SK-N-MC (cell line): ENCODE results near the gene DAPK1.

ENCODE experiments used
- EZH2 ChIP-seq: fragments of 200-600 bp; sonication (generic); IDR thresholded peaks from one replicate; pipeline ENCODE4 v1.6.1; 2017; ENCODE audit warnings: antibody characterized with exemption
- POLR2AphosphoS5 ChIP-seq: IDR thresholded peaks from 2 replicates; pipeline ENCODE4 v1.6.1; 2012; ENCODE audit warnings: mild to moderate bottlenecking, low read depth, low read length, borderline replicate concordance

DNA sequence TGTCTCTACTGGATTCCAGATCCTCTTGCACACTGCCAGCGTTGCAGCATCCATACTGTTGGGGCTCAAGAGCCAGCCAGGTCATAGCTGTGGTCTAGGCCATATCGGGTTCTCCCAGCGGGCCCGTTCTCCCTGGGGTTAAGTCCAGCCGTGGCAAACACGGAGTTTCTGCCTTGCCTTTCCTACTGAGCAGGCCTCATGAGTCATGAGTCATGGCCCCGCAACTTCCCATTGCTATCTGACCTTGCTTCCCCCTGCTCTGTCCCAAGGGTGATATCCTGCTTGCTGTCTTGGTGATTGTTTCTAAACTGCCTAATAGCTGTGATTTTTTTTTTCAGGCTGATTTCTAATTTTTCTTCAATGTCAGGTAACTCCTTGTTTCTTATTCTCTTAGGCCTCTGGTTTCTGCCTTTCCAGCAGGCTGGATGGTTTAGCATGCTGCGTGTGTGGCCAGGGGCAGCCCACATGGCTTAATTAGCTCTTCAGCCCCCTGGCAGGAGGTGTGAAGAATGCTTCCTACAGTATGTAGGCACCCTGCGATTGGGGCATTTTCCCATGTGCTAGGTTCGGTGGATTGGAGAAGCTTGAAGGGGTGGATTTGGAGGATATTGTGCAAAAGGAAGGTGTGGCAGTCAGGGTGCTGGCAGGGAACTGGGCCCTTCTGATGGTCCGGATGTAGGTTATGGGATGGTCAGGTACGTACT is 18.7 kb downstream of the DAPK1 start:
- TF ChIP-seq EZH2 (no peak), POLR2AphosphoS5 (no peak; the same call in 1 of the 2 replicates)
